GM12872 (cell line): ENCODE measurements around the gene SH3GL3.

Experiments used
- CTCF ChIP-seq: IDR thresholded peaks from 3 replicates; pipeline ENCODE4 v1.5.1; 2011; ENCODE audit warnings: low read depth, mild to moderate bottlenecking, low read length, moderate library complexity; ENCODE audit not compliant: insufficient read depth

Gene SH3GL3

GRCh38 chr15:83565138-83565537 lies 118.0 kb downstream of the SH3GL3 start:
- TF ChIP-seq CTCF = no peak

- TF ChIP-seq CTCF = peak; percentile 63
These were observed 118.5 kb downstream of the SH3GL3 start for GRCh38 chr15:83565553-83566159.

- no peak for TF ChIP-seq CTCF
These were observed 120.2 kb downstream of the SH3GL3 start for GRCh38 chr15:83567318-83567717.

- no peak for TF ChIP-seq CTCF
These were observed 122.2 kb downstream of the SH3GL3 start for GRCh38 chr15:83569341-83569740.

GRCh38 chr15:83570756-83571155 lies 123.6 kb downstream of the SH3GL3 start:
- TF ChIP-seq CTCF = no peak

GRCh38 chr15:83571820-83572707 lies 124.9 kb downstream of the SH3GL3 start:
- TF ChIP-seq CTCF = peak; percentile 60; the same call in 2 of the 3 replicates

GRCh38 chr15:83574345-83574744 lies 127.2 kb downstream of the SH3GL3 start:
- TF ChIP-seq CTCF = no peak
